Measurements from ENCODE around the gene DNASE2B.
"Not testable (repeated sequence)": the region's sequence is repeated elsewhere in the genome, so short reads cannot be mapped to it uniquely, and the experiment has no call there.

Gene DNASE2B

DNA sequence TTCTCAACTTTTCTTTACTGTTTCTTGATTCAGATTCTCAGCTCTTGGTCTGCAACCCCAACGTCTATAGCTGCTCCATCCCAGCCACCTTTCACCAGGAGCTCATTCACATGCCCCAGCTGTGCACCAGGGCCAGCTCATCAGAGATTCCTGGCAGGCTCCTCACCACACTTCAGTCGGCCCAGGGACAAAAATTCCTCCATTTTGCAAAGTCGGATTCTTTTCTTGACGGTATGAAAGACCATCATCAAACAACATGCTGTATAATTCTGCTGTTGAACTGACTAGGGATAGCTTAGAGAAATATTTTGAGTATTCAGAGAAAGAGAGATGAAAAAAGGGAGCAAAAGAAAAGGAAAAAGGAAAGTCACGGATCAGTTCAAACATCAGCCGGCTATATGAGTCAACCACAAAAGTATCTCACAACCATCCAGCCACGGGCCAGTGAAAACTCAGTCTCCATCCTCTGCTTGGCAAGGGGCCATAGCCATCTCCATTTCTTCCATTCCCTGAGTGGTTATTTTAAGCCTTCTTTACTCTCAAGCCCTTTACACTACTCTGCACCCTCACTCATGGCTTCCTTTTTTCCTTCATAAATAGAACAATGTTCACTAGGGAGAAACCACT lies 14.1 kb downstream of the DNASE2B start:
- no peak for DNase-seq (ENCODE audit: low spot score)

DNA sequence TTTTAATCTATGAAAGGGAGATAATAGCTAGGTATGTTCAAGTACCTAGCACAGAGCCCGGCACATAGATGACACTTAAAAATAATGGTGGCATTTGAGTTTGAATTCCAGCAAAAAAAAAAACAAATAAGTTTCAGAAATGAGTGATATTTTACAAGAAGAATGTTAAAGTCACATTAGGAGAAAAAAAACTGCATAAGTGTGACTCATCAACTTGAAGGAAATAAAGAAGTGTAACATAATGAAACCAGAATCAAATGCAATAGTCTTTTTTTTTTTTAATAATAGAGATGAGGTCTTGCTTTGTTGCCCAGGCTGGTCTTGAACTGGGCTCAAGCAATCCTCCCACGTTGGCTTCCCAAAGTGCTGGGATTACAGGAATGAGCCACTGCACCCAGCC lies 17.1 kb downstream of the DNASE2B start:
- no peak for DNase-seq (ENCODE audit: low spot score)

DNA sequence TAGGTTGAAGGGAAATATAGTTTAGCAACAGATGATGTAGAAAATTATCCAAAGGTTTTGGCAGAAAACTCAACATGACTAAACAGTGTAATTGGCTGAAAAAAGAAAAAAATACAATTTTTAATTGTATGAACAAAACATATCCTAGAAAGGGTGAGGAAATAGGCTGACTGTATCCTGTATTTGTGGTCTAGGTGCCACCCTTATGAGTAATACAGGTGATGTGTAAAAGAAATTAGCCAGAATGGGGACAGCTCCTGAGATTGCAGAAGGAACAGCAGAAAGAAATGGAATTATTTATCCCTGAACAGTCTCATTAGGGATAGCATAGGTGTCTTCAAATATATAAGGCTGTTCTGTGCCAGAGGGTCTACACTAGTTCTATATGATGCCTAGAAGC lies 24.6 kb downstream of the DNASE2B start:
- no peak for DNase-seq (ENCODE audit: low spot score)

DNA sequence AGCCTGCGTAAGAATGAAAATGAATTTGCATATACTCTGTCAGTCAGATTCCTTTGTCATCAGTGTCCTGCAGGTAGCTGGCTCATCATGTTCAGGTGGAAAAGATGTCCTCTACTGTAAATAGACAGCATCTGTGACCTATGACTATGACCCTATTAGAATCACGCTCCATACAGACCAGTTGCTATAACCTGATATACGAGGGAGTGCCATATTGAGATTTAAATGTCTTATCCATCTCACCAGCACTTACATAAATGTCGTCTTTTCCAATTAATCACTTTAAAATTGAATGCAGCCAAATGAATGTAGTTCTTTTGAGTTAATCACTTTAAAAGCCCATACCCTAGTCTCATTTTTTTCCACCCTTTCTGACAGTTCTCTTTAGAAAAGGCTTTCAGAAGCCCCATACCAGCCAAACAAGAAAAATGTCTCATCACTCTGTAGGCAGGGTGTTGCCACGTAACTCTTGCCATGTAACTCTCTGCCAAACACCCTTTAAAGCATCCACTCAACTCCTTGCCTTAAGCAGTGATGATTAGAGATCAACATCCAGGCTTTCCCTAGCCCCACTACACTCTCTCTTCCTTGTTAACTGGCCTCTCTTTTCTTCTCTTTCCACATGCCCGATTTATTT lies 26.3 kb downstream of the DNASE2B start:
- no peak for DNase-seq (ENCODE audit: low spot score)

DNA sequence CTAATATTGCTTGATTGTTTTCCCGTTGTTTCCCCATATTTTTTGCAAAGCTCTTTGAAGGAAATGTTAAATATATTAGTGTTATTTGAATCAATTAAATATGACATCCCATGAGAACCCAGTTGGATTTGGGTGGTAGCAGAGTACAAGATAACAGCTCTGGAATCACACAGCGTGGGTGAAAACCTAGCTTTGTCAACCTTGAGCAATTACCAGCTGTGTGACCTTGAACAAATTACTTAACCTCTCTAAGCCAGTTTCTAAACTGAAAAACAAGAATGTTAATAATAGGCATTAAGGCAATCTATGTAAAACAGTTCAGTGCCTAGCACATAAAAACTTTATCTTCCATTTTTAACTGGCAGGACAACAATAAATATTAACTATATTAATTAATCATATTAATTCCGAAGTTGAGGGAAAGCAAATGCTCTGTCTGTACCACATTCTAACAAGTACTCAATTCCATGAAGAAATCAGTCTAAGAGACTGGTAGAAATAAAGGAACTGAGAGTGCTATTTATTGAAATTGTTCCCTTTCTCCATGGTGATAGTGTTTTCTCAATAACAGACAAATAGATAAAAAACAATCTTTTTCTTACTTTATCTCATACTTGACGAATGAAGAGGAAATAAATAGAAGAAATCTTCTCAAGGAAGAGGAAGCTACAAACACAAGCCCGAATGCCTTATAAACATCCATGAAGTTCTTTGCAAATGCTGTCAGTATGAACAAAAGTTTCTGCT lies 27.0 kb downstream of the DNASE2B start:
- no peak for DNase-seq (ENCODE audit: low spot score)

DNA sequence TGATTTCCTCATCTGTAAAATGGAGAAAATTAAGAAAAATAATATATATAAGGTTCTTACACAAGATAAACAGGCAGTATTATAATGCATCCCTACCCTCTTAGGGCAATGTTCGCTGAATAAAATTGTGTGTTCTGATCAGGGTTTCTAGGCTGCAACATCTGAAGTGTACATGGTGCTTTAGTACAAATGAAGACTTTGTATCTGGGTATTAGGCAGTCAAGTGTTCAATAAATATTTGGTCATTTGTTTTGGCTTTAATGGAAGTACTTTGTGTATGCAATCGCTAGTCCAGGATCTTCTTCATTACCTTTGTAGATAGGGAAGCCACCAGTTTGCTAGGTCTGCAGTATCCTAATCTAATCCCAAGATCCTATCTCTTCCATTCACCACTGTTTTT lies 28.1 kb downstream of the DNASE2B start:
- no peak for DNase-seq (ENCODE audit: low spot score)

DNA sequence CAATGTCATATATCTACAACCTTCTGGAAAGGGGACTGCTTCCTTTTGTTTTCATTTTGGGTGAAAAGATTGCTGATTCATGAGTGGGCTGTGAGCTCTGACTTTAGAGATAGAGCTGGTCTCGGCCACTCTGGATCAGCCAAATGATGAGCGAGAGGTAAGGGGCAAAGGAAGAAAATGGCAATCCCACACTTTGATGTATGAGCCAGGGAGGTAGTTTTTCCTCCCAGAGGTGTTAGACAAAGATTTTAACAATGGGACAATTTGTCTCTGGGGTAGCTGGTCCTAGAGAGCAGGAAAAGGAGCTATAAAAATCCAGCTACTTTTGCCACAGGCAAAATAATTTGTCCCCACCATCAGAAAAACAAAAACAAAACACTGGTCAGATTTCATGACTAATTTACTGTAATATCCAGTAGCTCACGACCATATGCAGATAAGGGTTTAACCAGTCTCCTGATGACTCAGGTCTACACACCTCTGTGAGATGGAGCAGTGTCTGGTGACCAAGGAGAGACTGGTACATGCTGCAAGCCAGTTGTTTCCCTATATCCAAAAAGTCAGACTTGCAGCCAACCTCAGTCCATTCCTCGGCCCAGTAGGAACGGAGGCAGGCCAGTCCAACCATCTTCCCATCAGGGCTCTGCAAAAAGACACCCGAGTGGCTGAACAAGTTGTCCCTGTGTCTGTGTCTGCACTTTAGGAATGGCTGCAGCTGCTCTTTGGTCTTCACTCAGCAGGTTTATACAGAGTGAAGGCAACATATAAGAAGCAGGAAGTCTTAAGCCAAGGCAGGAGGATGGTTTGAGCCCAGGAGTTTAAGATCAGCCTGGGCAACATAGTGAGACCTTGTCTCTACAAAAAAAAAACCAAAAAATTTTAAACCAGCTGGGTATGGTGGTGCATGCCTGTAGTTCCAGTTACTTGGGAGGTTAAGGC lies 29.2 kb downstream of the DNASE2B start:
- peak; percentile 5 for DNase-seq (ENCODE audit: low spot score)

DNA sequence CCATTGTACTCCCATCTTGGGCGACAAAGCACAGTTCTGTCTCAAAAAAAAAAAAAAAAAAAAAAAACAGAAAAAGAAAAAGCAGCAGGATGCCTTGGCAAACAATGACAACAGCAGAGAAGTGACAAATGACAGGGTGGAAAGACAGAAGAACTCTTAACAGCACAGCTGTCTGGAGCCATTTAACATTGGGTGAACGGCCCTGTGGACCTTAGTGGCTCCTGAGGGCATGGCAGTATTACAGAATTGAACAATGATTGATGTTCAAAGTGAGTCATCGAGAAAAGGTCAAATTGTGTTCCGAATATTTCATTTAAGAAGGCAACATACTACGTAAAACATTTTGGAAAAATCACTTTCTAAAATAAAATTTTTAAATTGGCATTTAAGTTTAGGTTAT lies 30.0 kb downstream of the DNASE2B start:
- DNase-seq (ENCODE audit: low spot score): no peak

DNA sequence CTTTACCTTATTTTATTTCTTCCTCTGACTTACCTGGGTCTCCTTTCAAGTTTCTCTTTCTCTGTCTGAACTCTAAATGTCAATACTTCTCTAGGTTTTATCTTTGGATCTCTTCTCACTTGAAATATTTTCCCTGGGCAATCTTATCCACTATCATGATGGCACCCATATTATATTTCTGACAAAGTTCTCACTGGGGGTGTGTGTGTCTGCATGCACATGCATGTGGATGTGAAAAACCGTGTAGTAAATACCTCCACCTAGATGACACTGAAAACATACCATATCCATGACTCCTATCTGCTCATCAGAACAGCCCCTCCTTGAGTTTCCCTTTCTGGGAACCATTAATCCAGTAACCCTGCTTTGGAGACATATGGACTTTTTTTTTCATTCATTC lies 30.9 kb downstream of the DNASE2B start:
- DNase-seq (ENCODE audit: low spot score): no peak

DNA sequence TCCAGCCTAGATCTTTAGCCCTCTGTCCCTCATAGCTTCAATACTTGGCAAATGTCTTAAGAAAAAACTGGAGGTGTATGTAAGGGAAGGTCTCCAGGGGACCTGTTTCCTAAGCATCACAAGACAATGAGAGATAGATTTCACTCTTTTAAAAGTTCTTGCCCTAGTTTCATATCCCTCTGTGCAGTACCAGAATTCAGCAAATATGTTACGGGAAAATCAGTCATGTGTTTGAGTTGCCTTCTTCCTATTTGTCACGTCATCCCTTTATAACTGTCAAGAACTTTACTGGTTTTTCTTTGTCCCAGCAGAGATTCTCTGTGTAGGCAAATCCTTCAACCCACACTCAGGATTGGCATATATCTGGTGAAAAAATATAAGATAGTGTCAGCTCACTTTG lies 32.3 kb downstream of the DNASE2B start:
- no peak for DNase-seq (ENCODE audit: low spot score)

DNA sequence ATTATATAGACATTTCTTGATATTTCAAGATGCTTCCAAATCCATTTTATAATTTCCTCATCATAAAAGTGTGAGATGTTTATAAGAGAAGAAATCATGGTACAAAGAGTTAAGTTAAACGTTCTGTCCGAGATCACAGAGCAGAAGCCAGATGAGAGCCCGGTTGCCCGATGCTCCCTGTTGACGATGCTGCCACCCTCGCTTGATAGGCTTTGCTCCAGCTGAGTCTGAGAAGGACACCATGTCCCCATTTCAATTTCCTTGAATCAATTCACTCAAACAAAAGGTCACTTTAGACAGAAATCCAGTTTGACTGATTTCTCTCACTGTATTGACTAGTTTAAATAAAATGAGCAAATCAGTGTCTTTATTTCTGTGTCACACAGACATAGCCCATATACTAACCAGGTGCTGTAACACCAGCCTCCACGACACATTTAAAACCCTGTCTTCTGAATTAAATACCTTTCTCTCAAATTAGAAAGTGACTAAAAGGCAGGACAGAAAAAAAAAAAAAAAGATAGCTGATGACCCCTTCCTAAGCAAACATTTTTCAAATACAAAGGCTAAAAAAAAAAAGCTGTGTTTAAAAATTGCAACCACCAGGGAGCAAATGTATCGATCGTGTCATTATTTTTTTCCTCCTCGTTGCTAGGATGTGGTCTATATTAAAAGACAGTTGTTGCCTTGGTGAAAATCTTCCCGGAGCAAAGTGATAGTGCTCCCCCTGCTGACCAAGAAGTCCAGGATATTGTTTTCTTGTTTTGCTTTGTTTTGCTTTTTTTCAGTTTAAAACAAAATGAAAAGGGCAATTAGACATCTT lies 35.2 kb downstream of the DNASE2B start:
- DNase-seq (ENCODE audit: low spot score): peak; percentile 52

DNA sequence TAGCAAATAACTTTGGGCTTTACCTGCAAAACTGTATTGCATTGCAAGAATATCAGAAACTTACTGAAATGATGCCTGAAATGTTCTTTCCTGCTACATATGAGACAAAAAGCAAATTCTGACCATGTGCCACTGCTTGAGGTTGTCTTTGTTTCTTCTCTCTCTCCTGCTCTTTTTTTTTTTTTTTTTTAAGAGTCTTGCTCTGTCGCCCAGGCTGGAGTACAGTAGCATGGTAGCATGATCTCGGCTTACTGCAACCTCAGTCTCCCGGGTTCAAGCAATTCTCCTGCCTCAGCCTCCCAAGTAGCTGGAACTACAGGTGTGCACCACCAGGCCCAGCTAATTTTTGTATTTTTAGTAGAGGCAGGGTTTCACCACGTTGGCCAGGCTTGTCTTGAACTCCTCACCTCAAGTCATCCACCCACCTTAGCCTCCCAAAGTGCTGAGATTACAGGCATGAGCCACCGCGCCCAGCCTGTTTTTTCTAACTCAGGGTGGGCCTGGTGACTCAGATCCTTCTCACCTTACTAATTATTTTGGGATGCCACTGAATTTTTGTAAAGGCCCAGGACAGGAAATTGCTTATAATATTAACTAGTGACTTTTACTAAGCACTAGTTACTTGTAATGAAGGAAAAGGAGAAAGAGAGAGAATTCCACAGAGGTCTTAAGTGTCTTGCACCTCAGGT lies 35.9 kb downstream of the DNASE2B start:
- DNase-seq (ENCODE audit: low spot score): no peak

DNA sequence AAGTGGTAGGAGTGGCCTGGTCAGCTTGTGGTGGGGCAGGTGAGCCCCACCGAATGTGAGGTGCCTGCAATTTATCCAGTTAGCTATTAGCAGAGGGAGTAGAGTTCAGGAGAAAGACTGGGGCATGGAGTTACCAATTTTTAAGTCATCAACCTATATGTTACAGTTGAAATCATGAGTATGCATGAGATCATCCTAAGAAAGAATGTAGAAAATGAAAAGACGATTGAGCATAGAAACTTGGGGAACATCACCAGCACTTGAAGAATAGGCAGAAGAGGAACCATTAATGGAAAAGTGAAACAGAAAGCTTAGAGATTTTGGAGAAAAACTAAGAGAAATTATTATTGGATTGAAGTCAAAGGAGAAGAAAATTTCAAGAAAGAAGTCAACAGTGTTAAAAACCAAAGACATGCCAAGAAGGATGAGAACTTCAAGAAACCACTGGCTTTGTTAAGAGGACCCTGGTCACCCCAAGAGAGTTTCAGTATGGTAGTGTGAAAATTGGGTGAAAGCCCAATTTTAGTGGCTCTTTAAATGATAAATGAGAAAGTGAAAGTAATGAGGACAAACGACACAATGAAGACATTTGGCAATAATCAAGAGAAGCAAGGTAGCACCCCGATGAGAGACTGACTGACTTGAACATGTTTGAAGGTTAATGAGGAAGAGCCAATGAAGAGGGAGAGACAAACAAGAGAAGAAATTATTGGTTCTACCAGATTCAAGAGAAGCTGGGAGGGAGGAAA lies 36.7 kb downstream of the DNASE2B start:
- no peak for DNase-seq (ENCODE audit: low spot score)

DNA sequence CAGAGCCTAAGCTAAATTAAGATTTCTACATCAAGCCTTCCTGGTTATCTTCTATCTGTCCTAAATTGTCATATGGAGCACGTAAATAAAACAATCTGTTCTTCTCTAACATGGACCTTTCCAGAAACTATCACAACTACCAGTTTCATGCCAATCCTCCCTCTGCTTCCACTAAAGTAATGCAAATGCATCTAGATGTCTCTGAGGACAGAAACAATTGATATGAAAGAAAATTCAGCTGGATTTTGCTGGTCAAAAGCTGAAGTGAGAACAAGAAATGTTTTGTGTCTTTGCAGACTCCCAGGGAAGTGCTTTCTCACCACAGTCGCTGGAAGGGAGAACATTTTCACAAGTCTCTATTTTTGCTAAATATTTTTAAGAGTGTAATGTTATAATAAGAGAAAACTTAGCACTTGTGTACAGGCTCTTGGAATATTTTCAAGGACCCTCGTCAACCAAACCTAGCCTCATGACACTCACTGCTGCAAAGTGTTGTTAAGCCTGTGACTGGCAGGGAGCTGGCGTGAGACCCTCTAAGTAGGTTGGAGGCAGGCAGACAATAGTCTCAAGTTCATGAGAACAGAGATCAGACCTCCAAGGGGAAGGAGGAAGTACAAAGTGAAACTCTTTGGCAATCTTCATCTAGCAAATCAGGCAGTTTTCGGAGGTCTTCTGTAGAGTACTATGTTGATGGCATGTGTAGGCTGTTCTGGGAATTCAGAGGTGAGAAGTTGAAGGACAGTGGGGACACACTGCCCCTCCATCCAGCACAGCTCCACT lies 38.8 kb downstream of the DNASE2B start:
- DNase-seq (ENCODE audit: low spot score): no peak

DNA sequence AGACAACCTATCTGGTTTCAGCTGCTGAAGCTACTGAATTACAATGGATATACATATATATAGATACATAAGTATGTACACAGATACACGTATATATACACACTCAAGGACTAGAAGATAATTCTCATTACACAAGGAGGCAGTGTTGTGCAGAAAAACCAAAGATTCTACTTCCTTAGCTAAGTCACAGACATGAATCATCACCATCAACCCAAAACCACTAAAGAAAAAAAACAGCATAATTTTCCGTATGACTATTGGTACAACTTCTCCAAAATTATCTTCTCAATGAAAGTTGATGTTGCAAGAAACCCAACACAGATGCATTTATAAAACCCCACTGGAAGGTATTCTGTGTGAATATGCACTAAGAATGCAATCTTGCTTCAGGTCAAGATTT lies 44.0 kb downstream of the DNASE2B start:
- peak; percentile 69 for DNase-seq (ENCODE audit: low spot score)

DNA sequence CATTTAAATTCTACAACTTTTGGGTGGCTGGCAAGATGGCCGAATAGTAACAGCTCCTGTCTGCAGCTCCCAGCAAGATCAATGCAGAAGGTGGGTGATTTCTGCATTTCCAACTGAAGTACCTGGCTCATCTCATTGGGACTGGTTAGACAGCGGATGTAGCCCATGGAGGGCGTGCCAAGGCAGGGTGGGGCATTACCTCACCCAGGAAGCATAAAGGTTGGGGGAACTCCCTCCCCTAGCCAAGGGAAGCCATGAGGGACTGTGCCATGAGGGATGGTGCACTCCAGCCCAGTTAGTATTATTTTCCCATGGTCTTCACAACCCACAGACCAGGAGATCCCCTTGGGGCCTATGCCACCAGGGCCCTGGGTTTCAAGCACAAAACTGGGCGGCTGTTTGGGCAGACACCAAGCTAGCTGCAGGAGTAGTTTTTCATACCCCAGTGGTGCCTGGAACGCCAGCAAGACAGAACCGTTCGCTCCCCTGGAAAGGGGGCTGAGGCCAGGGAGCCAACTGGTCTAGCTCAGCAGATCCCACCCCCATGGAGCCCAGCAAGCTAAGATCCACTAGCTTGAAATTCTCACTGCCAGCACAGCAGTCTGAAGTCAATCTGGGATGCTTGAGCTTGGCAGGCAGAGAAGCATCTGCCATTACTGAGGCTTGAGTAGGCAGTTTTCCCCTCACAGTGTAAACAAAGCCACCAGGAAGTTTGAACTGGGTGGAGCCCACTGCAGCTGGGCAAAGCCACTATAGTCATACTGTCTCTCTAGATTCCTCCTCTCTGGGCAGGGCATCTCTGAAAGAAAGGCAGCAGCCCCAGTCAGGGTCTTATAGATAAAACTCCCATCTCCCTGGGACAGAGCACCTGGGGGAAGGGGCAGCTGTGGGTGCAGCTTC lies 44.7 kb downstream of the DNASE2B start:
- not testable (repeated sequence) for DNase-seq (ENCODE audit: low spot score)

DNA sequence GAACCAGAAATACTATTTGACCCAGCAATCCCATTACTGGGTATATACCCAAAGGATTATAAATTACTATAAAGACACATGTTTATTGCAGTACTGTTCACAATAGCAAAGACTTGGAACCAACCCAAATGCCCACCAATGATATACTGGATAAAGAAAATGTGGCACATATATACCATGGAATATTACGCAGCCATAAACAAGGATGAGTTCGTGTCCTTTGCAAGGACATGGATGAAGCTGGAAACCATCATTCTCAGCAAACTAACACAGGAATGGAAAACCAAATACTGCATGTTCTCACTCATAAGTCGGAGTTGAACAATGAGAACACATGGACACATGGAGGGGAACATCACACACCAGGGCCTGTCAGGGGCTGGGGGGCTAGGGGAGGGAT lies 50.4 kb downstream of the DNASE2B start:
- DNase-seq (ENCODE audit: low spot score): not testable (repeated sequence)

DNA sequence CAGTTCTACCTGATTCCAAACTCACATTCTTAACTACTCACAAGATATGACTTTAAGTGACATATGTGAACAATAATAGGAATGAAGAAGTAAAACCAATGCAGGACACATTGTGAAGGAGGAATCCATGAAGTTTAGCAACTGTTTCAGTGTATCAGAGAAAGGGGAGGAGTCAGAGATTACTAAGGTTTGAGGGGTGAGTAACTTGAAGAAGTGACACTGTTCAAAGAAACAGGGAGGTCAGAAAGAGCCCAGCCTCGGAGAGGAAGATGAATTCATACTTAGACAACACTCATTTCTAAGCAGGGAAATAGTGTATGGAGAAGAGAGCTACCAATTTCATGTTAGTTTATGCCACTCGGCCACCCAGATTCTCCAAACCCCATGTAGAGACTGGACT lies 52.6 kb downstream of the DNASE2B start:
- no peak for DNase-seq (ENCODE audit: low spot score)
